ENCODE data around the gene ABCB8. TPM values are rescaled to one million over a fixed set of nuclear protein-coding genes. Genes with fewer than 3 reads are reported as not detected.

ABCB8 gene
- total RNA-seq, 1 donor from 2014 or later: 56.9 TPM

DNA sequence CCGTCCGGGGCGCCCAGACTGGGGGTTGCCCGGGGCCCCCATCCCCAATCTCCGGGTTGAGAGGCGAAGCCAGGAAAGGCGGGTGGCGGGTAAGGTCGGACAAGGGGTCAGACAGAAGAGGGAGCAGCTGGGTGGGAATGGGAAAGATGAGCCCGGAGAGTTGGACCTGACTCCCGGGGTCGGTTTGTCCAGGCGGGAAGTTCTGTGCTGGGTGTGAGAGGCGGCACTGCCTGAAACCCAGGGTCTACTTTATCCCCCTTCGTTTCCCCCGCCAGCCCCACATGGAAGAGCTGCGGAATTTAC, 31.8 kb downstream of the ABCB8 start:
- no peak for DNase-seq (ENCODE audit: low spot score)
- Mint-ChIP-seq H3K36me3 (ENCODE audit: low read depth) (no peaks in the 10 kb centered on the region), H3K4me1 (ENCODE audit: low read depth) (peaks cover 44% of the 10 kb centered on the region), H3K4me3 (peak overlapping the region; percentile 86), H3K27ac (peak overlapping the region; percentile 34), H3K27me3 (ENCODE audit: insufficient read depth) (no peaks in the 10 kb centered on the region), H3K9me3 (no peaks in the 10 kb centered on the region)
- intact Hi-C loops (cut with micrococcal nuclease): no loop called here

DNA sequence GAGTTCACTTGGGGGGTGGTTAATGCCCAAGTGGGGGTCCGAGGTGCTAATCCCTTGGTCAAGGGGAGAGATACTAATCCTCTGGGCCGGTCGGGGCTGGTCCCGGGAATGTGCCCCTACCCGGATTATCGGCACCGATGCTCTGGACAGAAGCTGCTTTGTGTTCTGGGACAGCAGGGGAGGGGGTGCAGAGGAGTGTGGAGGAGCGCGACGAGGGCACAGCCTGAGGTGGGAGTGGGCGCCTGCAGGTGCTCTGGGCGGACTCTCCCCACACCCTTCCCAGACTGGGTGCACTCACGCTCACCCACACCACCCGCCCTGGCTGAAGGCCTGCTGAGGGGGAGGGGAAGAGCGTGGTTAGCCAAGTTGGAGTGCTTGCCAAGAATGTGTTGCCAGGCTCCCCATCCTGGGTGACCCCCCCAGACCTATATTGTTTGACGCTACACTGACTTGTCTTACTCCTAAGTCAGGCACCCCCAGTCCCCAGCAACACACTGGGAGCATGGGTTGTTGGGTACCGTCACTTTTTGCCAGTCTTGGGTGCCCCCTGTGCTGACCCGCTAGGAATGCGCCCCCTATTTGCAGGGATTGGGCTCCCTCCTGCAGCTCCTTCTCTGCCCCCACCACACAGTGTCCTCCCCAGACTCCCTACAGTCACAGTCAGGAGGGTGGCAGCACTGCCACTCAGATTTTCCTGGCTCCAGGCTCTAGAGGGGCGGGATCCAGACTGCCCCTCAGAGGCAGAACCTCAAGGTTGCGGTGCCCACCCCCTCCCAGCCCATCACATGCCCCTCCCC, 32.4 kb downstream of the ABCB8 start:
- peaks cover 44% of the 10 kb centered on the region for H3K4me1 Mint-ChIP-seq (ENCODE audit: low read depth)
- H3K4me3 Mint-ChIP-seq: peak overlapping the region; percentile 86
- H3K27me3 Mint-ChIP-seq (ENCODE audit: insufficient read depth): no peaks in the 10 kb centered on the region
- no peaks in the 10 kb centered on the region for H3K9me3 Mint-ChIP-seq
- peaks cover 4% of the 10 kb centered on the region for H3K36me3 Mint-ChIP-seq (ENCODE audit: low read depth)
- intact Hi-C loops (cut with micrococcal nuclease): no loop called here
- H3K27ac Mint-ChIP-seq: peak overlapping the region; percentile 34
- DNase-seq (ENCODE audit: low spot score): no peak

DNA sequence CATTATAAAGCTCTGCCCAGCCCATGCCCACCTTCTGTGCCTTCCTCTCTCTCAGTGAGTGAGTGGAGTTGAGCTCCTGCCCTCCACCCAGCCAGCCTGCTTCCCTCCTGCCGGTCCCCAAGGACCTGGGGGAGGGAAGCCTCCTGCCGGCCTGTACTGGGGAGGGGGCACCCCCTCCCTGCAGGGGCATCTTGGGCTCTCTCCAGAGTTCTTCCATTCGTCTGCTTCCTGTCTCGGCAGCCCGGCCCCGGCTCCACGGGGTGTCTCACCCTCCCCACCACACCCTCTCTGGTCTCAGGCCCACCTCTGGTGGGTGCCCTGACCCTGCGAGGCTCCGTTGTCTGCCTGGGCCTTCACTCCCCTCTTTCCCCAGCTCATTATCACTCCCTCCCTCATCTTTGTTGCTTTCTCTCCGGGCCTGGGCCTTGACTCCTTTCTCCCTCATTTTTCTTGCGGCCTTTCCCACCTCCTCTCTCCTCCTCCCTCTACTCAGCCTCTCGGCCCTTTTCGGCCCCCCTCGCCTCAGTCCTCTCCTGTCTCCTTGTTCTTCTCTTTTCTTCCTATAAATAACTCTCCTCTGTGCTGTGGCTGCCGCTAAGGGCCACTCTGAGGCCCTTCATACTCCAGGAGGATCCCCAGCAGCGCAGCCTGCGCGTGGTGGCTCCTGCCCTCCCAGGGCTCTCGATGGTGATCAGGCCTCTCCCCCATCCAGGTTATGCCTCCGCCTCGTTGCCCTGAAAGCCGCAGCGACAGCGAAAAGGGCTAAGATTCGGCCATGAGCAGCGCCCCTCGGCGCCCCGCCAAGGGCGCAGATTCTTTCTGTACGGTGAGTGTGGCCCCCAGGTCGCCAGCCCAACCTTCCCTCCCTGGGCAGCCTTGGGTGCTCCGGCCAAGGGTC, 33.2 kb downstream of the ABCB8 start:
- Mint-ChIP-seq H3K9me3 (no peaks in the 10 kb centered on the region), H3K36me3 (ENCODE audit: low read depth) (peaks cover 4% of the 10 kb centered on the region), H3K27ac (peak overlapping the region; percentile 29), H3K4me3 (peak overlapping the region; percentile 86), H3K27me3 (ENCODE audit: insufficient read depth) (no peaks in the 10 kb centered on the region), H3K4me1 (ENCODE audit: low read depth) (peaks cover 39% of the 10 kb centered on the region)
- intact Hi-C loops (cut with micrococcal nuclease): no loop called here
- DNase-seq (ENCODE audit: low spot score): no peak

DNA sequence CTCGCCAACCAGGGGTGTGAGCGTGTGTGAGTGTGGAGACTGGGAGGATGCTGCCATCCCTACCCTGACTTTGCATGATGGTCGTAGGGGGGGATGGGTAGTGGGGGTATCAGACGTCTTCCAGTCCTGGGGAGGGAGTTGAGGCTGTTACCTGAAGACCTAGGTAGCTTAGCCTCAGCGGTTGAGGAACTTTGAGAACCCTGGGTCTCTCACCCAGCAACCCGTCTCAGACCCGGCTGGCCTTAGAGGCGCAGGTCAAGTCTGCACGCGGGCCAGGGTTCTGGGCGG, 33.8 kb downstream of the ABCB8 start:
- intact Hi-C loops (cut with micrococcal nuclease): no loop called here
- no peak for DNase-seq (ENCODE audit: low spot score)
- no peaks in the 10 kb centered on the region for H3K27me3 Mint-ChIP-seq (ENCODE audit: insufficient read depth)
- peak overlapping the region; percentile 86 for H3K4me3 Mint-ChIP-seq
- no peaks in the 10 kb centered on the region for H3K9me3 Mint-ChIP-seq
- H3K4me1 Mint-ChIP-seq (ENCODE audit: low read depth): peaks cover 33% of the 10 kb centered on the region
- H3K36me3 Mint-ChIP-seq (ENCODE audit: low read depth): peaks cover 4% of the 10 kb centered on the region
- no peak overlapping the region for H3K27ac Mint-ChIP-seq

DNA sequence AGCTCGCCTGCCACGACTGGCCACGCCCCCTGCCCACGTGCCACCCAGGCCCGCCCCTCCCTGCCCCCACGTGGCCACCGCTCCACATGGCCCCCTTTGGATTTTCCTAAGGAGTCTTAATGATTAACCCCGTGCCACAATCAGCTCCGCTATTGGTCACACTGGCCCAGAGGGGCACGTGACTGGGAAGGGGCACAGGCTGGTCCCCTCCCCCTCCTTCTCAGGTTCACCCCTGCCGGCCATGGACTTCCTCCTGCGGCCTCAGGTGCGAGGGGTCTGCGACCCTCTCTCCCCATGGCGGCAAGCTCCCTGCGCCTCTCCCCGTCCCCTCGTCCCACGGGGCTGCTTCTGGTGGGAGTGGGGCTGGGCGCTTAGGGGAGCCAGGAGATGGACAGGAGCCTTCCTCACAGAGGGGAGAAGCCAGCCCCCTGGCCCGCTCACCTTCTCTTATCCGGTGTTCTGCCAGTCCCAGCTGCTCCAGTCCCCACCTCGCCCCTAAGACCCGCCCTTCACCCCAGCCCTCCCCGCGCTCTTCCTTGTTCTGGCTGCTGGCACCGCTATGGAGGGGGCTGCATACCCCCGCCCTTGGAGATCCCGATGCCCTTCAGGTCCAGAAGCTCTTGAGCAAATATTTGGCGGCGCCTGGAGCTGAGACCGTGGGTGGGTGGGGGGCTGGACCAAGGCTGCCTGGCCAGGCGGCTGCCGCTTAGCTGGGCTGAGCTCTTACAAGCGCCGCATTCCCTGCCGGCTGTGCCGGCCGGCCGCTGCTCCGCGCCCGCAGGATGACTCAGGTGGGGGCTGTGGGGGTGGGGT, 34.4 kb downstream of the ABCB8 start:
- no peaks in the 10 kb centered on the region for H3K27me3 Mint-ChIP-seq (ENCODE audit: insufficient read depth)
- DNase-seq (ENCODE audit: low spot score): no peak
- H3K27ac Mint-ChIP-seq: no peak overlapping the region

DNA sequence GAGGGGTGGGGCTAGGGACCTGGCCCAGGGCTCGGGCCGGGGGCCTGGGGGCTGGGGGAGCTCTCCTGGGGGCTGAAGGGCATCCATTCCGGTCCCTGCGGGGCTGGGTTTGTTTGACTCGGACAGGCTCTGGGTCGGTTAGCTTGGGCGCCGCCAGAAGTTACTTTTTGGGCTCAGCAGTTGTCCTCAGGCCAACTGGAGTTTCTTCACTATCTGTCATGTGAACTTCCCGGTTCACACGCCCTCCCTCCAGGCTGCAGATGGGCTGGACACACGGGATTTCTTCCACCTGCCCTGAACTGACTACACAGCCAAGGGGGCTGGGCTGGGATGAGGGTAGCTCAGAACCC, 34.9 kb downstream of the ABCB8 start:
- DNase-seq (ENCODE audit: low spot score): no peak
- H3K4me1 Mint-ChIP-seq (ENCODE audit: low read depth): peaks cover 26% of the 10 kb centered on the region
- intact Hi-C loops (cut with micrococcal nuclease): no loop called here
- H3K9me3 Mint-ChIP-seq: no peaks in the 10 kb centered on the region
- no peaks in the 10 kb centered on the region for H3K27me3 Mint-ChIP-seq (ENCODE audit: insufficient read depth)
- peaks cover 4% of the 10 kb centered on the region for H3K36me3 Mint-ChIP-seq (ENCODE audit: low read depth)
- peak overlapping the region; percentile 17 for H3K4me3 Mint-ChIP-seq
- no peak overlapping the region for H3K27ac Mint-ChIP-seq

More for the DNA sequence above, 34.4 kb downstream of the ABCB8 start:
- H3K36me3 Mint-ChIP-seq (ENCODE audit: low read depth): peaks cover 4% of the 10 kb centered on the region
- no peaks in the 10 kb centered on the region for H3K9me3 Mint-ChIP-seq
- H3K4me1 Mint-ChIP-seq (ENCODE audit: low read depth): peaks cover 27% of the 10 kb centered on the region
- intact Hi-C loops (cut with micrococcal nuclease): no loop called here
- H3K4me3 Mint-ChIP-seq: no peak overlapping the region

DNA sequence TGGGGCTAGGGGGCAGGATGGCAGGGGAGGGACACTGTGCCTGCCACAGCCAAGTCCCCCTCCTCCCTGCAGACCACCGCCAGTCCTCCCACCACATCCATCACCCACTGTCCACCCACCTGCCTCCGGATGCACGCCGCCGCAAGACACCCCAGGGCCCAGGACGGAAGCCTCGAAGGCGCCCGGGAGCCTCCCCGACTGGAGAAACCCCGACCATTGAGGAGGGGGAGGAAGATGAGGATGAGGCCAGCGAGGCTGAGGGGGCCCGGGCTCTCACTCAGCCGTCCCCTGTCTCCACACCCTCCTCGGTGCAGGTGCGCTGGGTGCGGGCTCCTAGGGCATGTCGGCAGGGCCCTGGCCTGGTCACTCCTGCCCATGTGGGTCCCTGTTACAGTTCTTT, 36.2 kb downstream of the ABCB8 start:
- H3K27ac Mint-ChIP-seq: no peak overlapping the region
- no peak overlapping the region for H3K4me3 Mint-ChIP-seq
- peaks cover 17% of the 10 kb centered on the region for H3K4me1 Mint-ChIP-seq (ENCODE audit: low read depth)
- peaks cover 7% of the 10 kb centered on the region for H3K36me3 Mint-ChIP-seq (ENCODE audit: low read depth)
- H3K9me3 Mint-ChIP-seq: no peaks in the 10 kb centered on the region
- intact Hi-C loops (cut with micrococcal nuclease): no loop called here
- DNase-seq (ENCODE audit: low spot score): no peak
- H3K27me3 Mint-ChIP-seq (ENCODE audit: insufficient read depth): no peaks in the 10 kb centered on the region

DNA sequence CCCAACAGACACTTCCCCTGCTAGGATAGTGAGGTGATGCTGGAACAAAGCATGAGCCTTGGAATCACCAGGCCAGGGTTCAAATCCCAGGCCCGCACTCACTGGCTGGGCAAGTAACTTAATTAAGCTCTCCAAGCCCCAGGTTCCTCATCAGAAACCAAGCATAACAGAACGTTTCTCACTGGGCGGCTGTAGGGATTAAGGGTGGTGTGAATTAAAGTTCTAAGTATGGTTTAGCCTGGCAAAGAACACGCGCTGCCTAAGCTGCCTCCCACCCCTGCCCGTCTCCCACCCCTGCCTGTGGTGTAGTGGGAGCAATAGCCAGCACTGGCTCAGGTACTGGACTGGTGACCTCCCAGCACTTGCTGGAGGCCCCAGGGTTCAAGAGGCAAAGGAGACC, 36.7 kb downstream of the ABCB8 start:
- H3K4me3 Mint-ChIP-seq: no peak overlapping the region
- DNase-seq (ENCODE audit: low spot score): no peak
- no peak overlapping the region for H3K27ac Mint-ChIP-seq
- peaks cover 7% of the 10 kb centered on the region for H3K36me3 Mint-ChIP-seq (ENCODE audit: low read depth)
- H3K9me3 Mint-ChIP-seq: no peaks in the 10 kb centered on the region
- no peaks in the 10 kb centered on the region for H3K27me3 Mint-ChIP-seq (ENCODE audit: insufficient read depth)
- intact Hi-C loops (cut with micrococcal nuclease): no loop called here
- peaks cover 17% of the 10 kb centered on the region for H3K4me1 Mint-ChIP-seq (ENCODE audit: low read depth)

DNA sequence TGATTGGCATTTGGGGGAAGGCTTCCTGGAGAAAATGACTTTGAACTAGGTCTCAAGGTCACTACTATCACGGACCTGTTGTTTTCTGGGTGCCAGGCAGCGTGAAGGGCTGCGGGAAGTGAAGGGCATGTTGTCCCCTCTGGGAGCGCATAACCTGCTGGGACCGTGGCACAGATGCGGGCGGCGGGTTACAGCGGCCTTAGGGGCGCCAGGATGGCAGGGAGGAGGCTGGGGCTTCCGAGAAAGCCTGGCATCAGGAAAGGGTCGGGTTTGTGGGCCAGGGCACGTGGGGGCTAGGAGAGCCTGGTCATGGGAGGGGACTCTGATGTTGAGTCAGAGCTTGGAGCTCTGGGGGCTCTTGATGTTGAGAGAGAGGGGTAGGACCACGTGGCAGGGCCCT, 37.3 kb downstream of the ABCB8 start:
- H3K27ac Mint-ChIP-seq: no peak overlapping the region
- no peaks in the 10 kb centered on the region for H3K27me3 Mint-ChIP-seq (ENCODE audit: insufficient read depth)
- no peak overlapping the region for H3K4me3 Mint-ChIP-seq
- H3K36me3 Mint-ChIP-seq (ENCODE audit: low read depth): peaks cover 7% of the 10 kb centered on the region
- no peaks in the 10 kb centered on the region for H3K9me3 Mint-ChIP-seq
- DNase-seq (ENCODE audit: low spot score): no peak
- intact Hi-C loops (cut with micrococcal nuclease): no loop called here
- H3K4me1 Mint-ChIP-seq (ENCODE audit: low read depth): peaks cover 14% of the 10 kb centered on the region

DNA sequence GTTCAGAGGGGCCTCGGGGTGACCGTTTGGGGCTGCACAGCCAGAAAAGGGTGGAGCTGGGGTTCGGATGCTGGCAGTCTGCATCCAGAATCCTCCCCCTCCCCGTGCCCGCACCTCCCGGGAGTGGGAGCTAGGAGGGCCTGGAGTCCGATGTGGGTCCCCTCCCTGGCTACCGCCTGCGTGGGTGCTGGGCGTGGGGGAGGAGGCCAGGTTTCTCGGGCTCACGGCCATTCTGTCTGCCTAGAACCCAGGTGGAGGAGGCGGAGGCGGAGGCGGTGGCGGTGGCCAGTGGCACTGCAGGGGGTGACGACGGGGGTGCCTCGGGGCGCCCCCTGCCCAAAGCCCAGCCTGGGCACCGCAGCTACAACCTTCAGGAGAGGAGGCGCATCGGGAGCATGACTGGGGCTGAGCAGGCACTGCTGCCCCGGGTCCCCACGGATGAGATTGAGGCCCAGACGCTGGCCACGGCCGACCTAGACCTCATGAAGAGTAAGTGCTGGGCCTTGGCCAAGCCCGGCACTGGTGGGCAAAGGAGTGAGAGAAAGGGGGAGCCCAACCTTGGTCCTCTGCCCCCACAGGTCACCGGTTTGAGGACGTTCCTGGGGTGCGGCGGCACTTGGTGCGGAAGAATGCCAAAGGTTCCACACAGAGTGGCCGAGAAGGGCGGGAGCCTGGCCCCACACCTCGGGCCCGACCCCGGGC, 38.2 kb downstream of the ABCB8 start:
- Mint-ChIP-seq H3K4me1 (ENCODE audit: low read depth) (peaks cover 5% of the 10 kb centered on the region), H3K27me3 (ENCODE audit: insufficient read depth) (no peaks in the 10 kb centered on the region), H3K27ac (no peak overlapping the region), H3K36me3 (ENCODE audit: low read depth) (peaks cover 7% of the 10 kb centered on the region), H3K9me3 (no peaks in the 10 kb centered on the region), H3K4me3 (no peak overlapping the region)
- DNase-seq (ENCODE audit: low spot score): no peak
- intact Hi-C loops (cut with micrococcal nuclease): no loop called here

DNA sequence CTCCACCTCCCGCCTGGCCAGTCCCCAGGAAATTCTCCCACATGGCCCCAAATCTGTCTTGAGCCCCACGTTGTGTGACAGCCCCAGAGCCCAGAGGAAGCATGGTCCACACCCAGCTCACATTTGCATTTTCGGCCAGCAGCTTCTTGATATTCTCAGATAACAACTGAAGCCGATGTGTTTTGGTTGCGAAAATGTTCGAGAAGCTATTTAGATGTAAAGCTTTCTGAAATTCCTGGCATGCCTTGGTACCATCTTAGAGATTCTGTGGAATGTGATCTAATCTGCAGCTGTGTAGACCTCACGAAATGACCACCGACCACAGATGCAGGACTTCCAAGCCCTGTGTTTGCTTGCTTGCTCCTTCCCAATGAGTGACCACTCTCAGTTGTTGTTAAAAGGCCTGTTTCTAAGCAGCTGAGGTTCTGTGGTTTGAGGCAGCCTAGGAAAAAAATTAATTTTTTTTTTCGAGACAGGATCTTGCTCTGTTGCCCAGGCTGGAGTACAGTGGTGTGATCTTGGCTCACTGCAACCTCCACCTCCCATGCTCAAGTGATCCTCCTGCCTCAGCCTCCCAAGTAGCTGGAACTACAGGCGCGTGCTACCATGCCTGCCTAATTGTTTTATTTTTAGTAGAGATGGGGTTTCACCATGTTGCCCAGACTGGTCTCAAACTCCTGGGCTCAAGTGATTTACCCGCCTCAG, 40.0 kb downstream of the ABCB8 start:
- no peak for DNase-seq (ENCODE audit: low spot score)
- no peaks in the 10 kb centered on the region for H3K9me3 Mint-ChIP-seq
- intact Hi-C loops (cut with micrococcal nuclease): no loop called here
- H3K4me3 Mint-ChIP-seq: no peak overlapping the region
- H3K4me1 Mint-ChIP-seq (ENCODE audit: low read depth): no peaks in the 10 kb centered on the region
- H3K36me3 Mint-ChIP-seq (ENCODE audit: low read depth): peaks cover 12% of the 10 kb centered on the region
- no peaks in the 10 kb centered on the region for H3K27me3 Mint-ChIP-seq (ENCODE audit: insufficient read depth)
- H3K27ac Mint-ChIP-seq: no peak overlapping the region

DNA sequence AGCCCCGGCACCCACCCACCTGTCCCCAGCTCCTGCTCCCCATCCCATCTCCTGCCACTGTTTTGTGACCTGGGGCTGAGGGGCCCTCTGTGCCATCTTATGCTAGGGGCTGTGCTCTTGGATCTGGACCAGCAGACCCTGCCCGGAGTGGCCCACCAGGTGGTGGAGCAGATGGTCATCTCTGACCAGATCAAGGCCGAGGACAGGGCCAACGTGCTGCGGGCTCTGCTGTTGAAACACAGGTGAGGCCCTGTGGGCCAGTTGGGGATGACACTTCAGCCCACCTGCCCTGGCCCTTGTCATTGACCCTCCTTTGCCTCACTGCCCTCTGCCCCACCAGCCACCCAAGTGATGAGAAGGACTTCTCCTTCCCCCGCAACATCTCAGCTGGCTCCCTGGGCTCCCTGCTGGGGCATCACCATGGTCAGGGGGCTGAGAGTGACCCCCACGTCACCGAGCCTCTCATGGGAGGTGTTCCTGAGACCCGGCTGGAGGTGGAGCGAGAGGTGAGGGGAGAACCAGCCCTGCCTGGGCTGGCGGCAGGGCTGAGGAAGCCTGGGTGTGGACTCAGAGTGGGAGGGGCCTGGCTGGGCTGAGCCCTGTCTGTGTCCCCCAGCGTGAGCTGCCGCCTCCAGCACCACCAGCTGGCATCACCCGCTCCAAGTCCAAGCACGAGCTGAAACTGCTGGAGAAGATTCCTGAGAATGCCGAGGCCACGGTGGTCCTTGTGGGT, 41.8 kb downstream of the ABCB8 start:
- H3K36me3 Mint-ChIP-seq (ENCODE audit: low read depth): peaks cover 17% of the 10 kb centered on the region
- H3K27ac Mint-ChIP-seq: no peak overlapping the region
- H3K27me3 Mint-ChIP-seq (ENCODE audit: insufficient read depth): no peaks in the 10 kb centered on the region
- H3K4me1 Mint-ChIP-seq (ENCODE audit: low read depth): no peaks in the 10 kb centered on the region
- DNase-seq (ENCODE audit: low spot score): no peak
- H3K9me3 Mint-ChIP-seq: no peaks in the 10 kb centered on the region
- intact Hi-C loops (cut with micrococcal nuclease): no loop called here
- no peak overlapping the region for H3K4me3 Mint-ChIP-seq
